ENCODE results near the gene LDHD.

GRCh38 chr16:75086281-75086680, 30.3 kb downstream of the LDHD start:
- TF ChIP-seq EZH2 (IDR thresholded peaks at IDR 0.05; ENCODE audit: low read length) (no peak), CTCF (optimal IDR thresholded peaks at IDR 0.05 in 1 of 3, IDR thresholded peaks at IDR 0.05 in 1 of 3, conservative IDR thresholded peaks at IDR 0.05 in 1 of 3; ENCODE audit: extremely low read depth in 1 of 3, insufficient read depth in 2 of 3, low read length in 3 of 3) (no peak)

Data from keratinocyte (primary cell).